Heart left ventricle (tissue), 16 donors: ENCODE results near the gene CCN5. TPM values are rescaled to one million over a fixed set of nuclear protein-coding genes. Genes with fewer than 3 reads are reported as not detected.
A peak's percentile ranks its signal among the peaks of the same experiment; 100 is the strongest.

ENCODE experiments used
- ATAC-seq, 4 donors: fragments of 200-7000 bp; cut with Tn5 transposase; one replicate each; pipeline ENCODE4 v1.9.1; 2020 to 2022; ENCODE audit warnings: moderate library complexity in 4 of 4, mild to moderate bottlenecking in 3 of 4, moderate number of reproducible peaks in 1 of 4
- DNase-seq, 5 donors: peaks; one replicate each; pipeline ENCODE4 v3.0.0-alpha.2; 2020
- H3K27ac ChIP-seq, 12 donors: fragments of 200-600 bp; sonication (generic) in 4 of 12; one replicate each; pipeline versions ENCODE4 v1.5.0 to v1.8.0; 2016 to 2022; ENCODE audit warnings: mild to moderate bottlenecking in 2 of 12
- H3K27me3 ChIP-seq, 9 donors: fragments of 200-600 bp; sonication (generic) in 2 of 9; one replicate each; pipeline versions ENCODE4 v1.5.1 to v1.8.0; 2016 to 2022; ENCODE audit warnings: mild to moderate bottlenecking in 3 of 9
- H3K36me3 ChIP-seq, 9 donors: fragments of 200-600 bp; sonication (generic) in 2 of 9; one replicate each; pipeline versions ENCODE4 v1.5.0 to v1.8.0; 2018 to 2022; ENCODE audit warnings: mild to moderate bottlenecking in 2 of 9
- H3K4me1 ChIP-seq, 12 donors: fragments of 200-600 bp; sonication (generic) in 4 of 12; one replicate each; pipeline versions ENCODE4 v1.5.0 to v1.8.0; 2016 to 2022; ENCODE audit warnings: mild to moderate bottlenecking in 3 of 12
- H3K4me3 ChIP-seq, 12 donors: fragments of 200-600 bp; sonication (generic) in 4 of 12; one replicate each; pipeline versions ENCODE4 v1.5.0 to v1.8.0; 2017 to 2022; ENCODE audit warnings: mild to moderate bottlenecking in 9 of 12, moderate library complexity in 4 of 12
- H3K9me3 ChIP-seq, 12 donors: fragments of 200-600 bp; sonication (generic) in 4 of 12; one replicate each; pipeline versions ENCODE4 v1.5.0 to v1.8.0; 2016 to 2022; ENCODE audit warnings: mild to moderate bottlenecking in 1 of 12
- POLR2A ChIP-seq, 2 donors: fragments of 450-650 bp; IDR thresholded peaks; one replicate each; pipeline ENCODE4 v1.6.1; 2017; ENCODE audit warnings: antibody characterized with exemption in 2 of 2, mild to moderate bottlenecking in 2 of 2, moderate library complexity in 2 of 2
- whole genome bisulfite sequencing, 4 donors: extraction: QIAGEN DNeasy Blood & Tissue Kit in 2 of 4; methylation state at CpG; one replicate each; pipeline versions ENCODE4 v1.1.5 to v1.1.7; 2013 to 2018; 5-methylcytosine and 5-hydroxymethylcytosine counted together
- intact Hi-C, 10 donors: fragments of 100-400 bp; cut with DNase I; formaldehyde crosslinking; loops; one replicate each; pipeline versions ENCODE4 v1.11.1 to v1.14.2; 2022
- polyA plus RNA-seq, 2 donors: library from polyadenylated mRNA; stranded (reverse); fragments of 200-250 nt; gene quantifications; one replicate each; pipeline ENCODE4 v1.2.3, GENCODE V29; 2013
- total RNA-seq, 9 donors: library from RNA; depleted of rRNA in 2 of 9; stranded (reverse); fragments of >200 nt in 2 of 9; fragmentation: NEBNext Ultra II Directional in 3 of 9; extraction: Animal tissue kit (Norgen Biotek cat#: 25700) in 3 of 9; gene quantifications; one replicate each; pipeline versions ENCODE4 v1.1.0 to v1.2.4, GENCODE V29; 2016 to 2023
- TF ChIP-seq, protein P1 (sequence below), 12 donors: fragments of 200-600 bp; sonication (generic) in 4 of 12; IDR thresholded peaks; one replicate each; pipeline versions ENCODE4 v1.5.0 to v1.8.0; 2018 to 2022; ENCODE audit warnings: antibody characterized with exemption in 12 of 12, mild to moderate bottlenecking in 5 of 12
- donor health status: ischemic (EF 13 %, LVEDD 7.1; RV severe dilation, severe dysfunction).
- donor health status: healthy with polysubstance abuse.
- donor health status: DM: no; HTN: yes; CAD: no.
- donor health status: DM: no; HTN: no; CAD: no.
- donor health status: ischemic (EF 25% LVEDD 6.9; RV normal size, moderate dysfunction).
- donor health status: ischemic (EF 25% LVEDD 5.7; RV mildly dilated, moderate dysfunction).
- donor health status: healthy.
- donor health status: DM: yes; HTN: yes; CAD: no.
- donor health status: ischemic (EF 35%, LVEDD 5.7; RV mildly dilated, moderate dysfunction).
- donor health status: nonischemic (EF 11% LVEDD 7.7; RV severe dilation, severe dysfunction).
- donor health status: DM: yes; HTN: yes; CAD: no.
- donor health status: PGD.
- donor health status: ischemic (EF 29% LVEDD 5.4; RV normal size, mild dysfunction).
- donor health status: nonischemic (EF 23%, LVEDD 6.1; RV moderate dilation, normal function).

CCN5 gene
- total and polyA plus RNA-seq, 11 donors: 7.3 to 92.3 (median 28.7) TPM

DNA sequence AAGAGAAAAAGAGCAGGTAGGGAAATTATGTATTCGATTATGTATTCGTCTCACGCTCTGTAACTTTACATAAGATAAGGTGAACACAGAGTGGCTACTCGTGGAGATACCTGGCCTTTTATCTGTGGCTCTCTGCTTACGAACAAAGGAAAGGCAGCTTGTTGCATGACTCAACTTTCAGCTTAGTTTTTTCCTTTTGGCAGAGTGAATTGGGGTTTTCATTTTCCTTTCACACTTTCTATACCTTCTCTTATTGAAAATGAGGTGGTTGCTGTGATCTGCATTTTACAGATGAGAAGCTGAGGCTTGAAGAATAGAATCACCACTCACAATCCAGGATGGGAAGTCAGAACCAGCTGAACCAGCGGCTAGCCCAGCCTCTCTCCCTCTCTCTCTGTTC is 17.2 kb downstream of the CCN5 start:
- no peak for DNase-seq
- Histone ChIP-seq H3K4me1 (peaks cover 0 to 37% (median 11%) of the 10 kb centered on the region in 12 donors), H3K36me3 (no peaks in the 10 kb centered on the region), H3K4me3 (no peak overlapping the region), H3K27ac (peak overlapping the region in 4 of 12 donors; percentile 1 to 59 (median 42)), H3K27me3 (no peaks in the 10 kb centered on the region), H3K9me3 (no peaks in the 10 kb centered on the region)
- intact Hi-C loops: loop anchor here in 7 of 10 donors (2.0 to 10.0 kb wide), 6 partner anchors 48 to 518 kb away; partner anchors contain the start of gene OSER1 (in 2 of the 7)
- no peak for TF ChIP-seq POLR2A (IDR thresholded peaks at IDR 0.05)
- WGBS, 4 donors: 71 to 73% (median 71%) methylated on average over 6 of the region's 6 CpGs
- ATAC-seq: no peak

DNA sequence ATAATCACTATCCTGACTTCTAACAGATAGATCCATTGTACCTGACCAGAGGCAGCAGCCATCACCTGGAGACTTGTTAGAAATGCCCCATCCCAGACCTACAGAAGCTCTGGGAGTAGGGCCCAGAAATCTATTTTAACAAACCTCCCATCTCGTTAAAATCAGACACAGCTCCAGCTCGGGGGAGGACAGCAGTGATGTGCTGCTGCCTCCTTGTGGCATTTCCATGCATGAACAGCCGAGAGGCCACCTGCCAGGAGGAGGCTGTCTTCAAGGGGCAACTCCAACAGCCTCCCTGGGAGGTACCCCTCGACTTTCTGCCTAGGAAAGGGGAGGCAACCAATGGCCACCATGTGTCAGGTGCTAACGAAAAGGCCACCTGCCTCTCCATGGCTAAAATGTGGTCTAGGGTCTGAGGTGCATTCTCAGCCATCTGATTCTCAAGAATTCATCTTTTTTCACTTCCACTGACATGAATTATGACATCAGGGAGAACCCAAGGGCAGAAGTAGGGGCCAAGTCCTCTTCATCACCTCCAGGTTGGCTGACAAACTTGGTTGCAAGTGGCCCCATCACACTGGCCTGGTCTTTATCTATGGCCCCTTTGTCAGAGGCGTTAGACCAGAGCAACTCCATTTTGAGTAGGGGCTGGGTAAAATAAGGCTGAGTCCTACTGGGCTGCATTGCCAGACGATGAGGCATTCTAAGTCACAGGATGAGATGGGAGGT is 18.3 kb downstream of the CCN5 start:
- no peak overlapping the region for H3K4me3 ChIP-seq
- WGBS, 4 donors: 21 to 25% (median 25%) methylated on average over 7 of the region's 7 CpGs
- intact Hi-C loops: loop anchor here (1.0 to 10.0 kb wide), 7 partner anchors 48 to 519 kb away; partner anchors contain the start of gene OSER1 (in 2 of the 10)
- H3K27me3 ChIP-seq: no peaks in the 10 kb centered on the region
- no peaks in the 10 kb centered on the region for H3K9me3 ChIP-seq
- no peak overlapping the region for H3K27ac ChIP-seq
- H3K36me3 ChIP-seq: no peaks in the 10 kb centered on the region
- H3K4me1 ChIP-seq: peaks cover 0 to 37% (median 11%) of the 10 kb centered on the region in 12 donors
- ATAC-seq: peak; percentile 39 to 59 (median 48)
- DNase-seq: peak in 4 of 5 donors; percentile 56 to 69 (median 64)
- TF ChIP-seq, protein P1, sequence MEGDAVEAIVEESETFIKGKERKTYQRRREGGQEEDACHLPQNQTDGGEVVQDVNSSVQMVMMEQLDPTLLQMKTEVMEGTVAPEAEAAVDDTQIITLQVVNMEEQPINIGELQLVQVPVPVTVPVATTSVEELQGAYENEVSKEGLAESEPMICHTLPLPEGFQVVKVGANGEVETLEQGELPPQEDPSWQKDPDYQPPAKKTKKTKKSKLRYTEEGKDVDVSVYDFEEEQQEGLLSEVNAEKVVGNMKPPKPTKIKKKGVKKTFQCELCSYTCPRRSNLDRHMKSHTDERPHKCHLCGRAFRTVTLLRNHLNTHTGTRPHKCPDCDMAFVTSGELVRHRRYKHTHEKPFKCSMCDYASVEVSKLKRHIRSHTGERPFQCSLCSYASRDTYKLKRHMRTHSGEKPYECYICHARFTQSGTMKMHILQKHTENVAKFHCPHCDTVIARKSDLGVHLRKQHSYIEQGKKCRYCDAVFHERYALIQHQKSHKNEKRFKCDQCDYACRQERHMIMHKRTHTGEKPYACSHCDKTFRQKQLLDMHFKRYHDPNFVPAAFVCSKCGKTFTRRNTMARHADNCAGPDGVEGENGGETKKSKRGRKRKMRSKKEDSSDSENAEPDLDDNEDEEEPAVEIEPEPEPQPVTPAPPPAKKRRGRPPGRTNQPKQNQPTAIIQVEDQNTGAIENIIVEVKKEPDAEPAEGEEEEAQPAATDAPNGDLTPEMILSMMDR (IDR thresholded peaks at IDR 0.05): peak; percentile 81 to 97 (median 92)
- no peak for TF ChIP-seq POLR2A (IDR thresholded peaks at IDR 0.05)

- no peaks in the 10 kb centered on the region for H3K36me3 ChIP-seq
- H3K4me1 ChIP-seq: peaks cover 0 to 27% (median 4%) of the 10 kb centered on the region in 12 donors
- WGBS, 4 donors: 54 to 62% (median 59%) methylated on average over 3 of the region's 3 CpGs
- no peak overlapping the region for H3K27ac ChIP-seq
- no peak for TF ChIP-seq POLR2A (IDR thresholded peaks at IDR 0.05)
- TF ChIP-seq, protein P1 (IDR thresholded peaks at IDR 0.05): peak in 2 of 12 donors; percentile 11 to 26
- no peaks in the 10 kb centered on the region for H3K27me3 ChIP-seq
- no peak for DNase-seq
- H3K4me3 ChIP-seq: no peak overlapping the region
- intact Hi-C loops: loop anchor here in 6 of 10 donors (5.0 to 10.0 kb wide), 5 partner anchors 200 to 520 kb away; partner anchors contain the start of gene OSER1 (in 2 of the 6)
- no peak for ATAC-seq
- no peaks in the 10 kb centered on the region for H3K9me3 ChIP-seq
Measured at GRCh38 chr20:44734938-44735337, 19.8 kb downstream of the CCN5 start.

- no peak for DNase-seq
- Histone ChIP-seq H3K27me3 (no peaks in the 10 kb centered on the region), H3K4me1 (peaks cover 0 to 22% (median 4%) of the 10 kb centered on the region in 12 donors), H3K27ac (peak overlapping the region in 1 of 12 donors; percentile 35), H3K36me3 (no peaks in the 10 kb centered on the region), H3K4me3 (peak overlapping the region in 1 of 12 donors; percentile 25), H3K9me3 (no peaks in the 10 kb centered on the region)
- no peak for ATAC-seq
- no peak for TF ChIP-seq POLR2A (IDR thresholded peaks at IDR 0.05)
- TF ChIP-seq, protein P1 (IDR thresholded peaks at IDR 0.05): no peak
- intact Hi-C loops: loop anchor here in 4 of 10 donors (10.0 kb wide), 3 partner anchors 201 to 521 kb away; partner anchors contain the start of gene OSER1 (in 2 of the 4)
- 90 to 96% (median 93%) methylated on average over 4 of the region's 4 CpGs for whole genome bisulfite sequencing, 4 donors
Measured at GRCh38 chr20:44735816-44736169, 20.6 kb downstream of the CCN5 start.
